Muscle layer of duodenum (tissue), 2 donors: ENCODE results near the gene KPNB1.

Source experiments
- H3K27ac ChIP-seq: one replicate; pipeline ENCODE4 v1.7.0; 2013; ENCODE audit warnings: mild to moderate bottlenecking, low read length
- H3K27me3 ChIP-seq: one replicate; pipeline ENCODE4 v1.7.0; 2013; ENCODE audit warnings: low read depth, mild to moderate bottlenecking, control low read depth, low read length
- H3K36me3 ChIP-seq, 2 donors: one replicate each; pipeline ENCODE4 v1.7.0; 2013; ENCODE audit warnings: low read length in 2 of 2, control low read depth in 1 of 2, mild to moderate bottlenecking in 1 of 2; ENCODE audit not compliant: insufficient read depth in 2 of 2, control insufficient read depth in 1 of 2
- H3K4me1 ChIP-seq, 2 donors: one replicate each; pipeline ENCODE4 v1.7.0; 2013; ENCODE audit warnings: low read length in 2 of 2, mild to moderate bottlenecking in 2 of 2, control low read depth in 1 of 2, moderate library complexity in 1 of 2; ENCODE audit not compliant: insufficient read depth in 2 of 2, control insufficient read depth in 1 of 2
- H3K4me3 ChIP-seq, 2 donors: one replicate each; pipeline ENCODE4 v1.7.0; 2013; ENCODE audit warnings: low read length in 2 of 2, low read depth in 1 of 2, mild to moderate bottlenecking in 1 of 2
- H3K9me3 ChIP-seq, 2 donors: one replicate each; pipeline ENCODE4 v1.7.0; 2013; ENCODE audit warnings: low read length in 2 of 2, control low read depth in 1 of 2, mild to moderate bottlenecking in 1 of 2; ENCODE audit not compliant: control insufficient read depth in 1 of 2
- donor health status: healthy.

The KPNB1 gene

DNA sequence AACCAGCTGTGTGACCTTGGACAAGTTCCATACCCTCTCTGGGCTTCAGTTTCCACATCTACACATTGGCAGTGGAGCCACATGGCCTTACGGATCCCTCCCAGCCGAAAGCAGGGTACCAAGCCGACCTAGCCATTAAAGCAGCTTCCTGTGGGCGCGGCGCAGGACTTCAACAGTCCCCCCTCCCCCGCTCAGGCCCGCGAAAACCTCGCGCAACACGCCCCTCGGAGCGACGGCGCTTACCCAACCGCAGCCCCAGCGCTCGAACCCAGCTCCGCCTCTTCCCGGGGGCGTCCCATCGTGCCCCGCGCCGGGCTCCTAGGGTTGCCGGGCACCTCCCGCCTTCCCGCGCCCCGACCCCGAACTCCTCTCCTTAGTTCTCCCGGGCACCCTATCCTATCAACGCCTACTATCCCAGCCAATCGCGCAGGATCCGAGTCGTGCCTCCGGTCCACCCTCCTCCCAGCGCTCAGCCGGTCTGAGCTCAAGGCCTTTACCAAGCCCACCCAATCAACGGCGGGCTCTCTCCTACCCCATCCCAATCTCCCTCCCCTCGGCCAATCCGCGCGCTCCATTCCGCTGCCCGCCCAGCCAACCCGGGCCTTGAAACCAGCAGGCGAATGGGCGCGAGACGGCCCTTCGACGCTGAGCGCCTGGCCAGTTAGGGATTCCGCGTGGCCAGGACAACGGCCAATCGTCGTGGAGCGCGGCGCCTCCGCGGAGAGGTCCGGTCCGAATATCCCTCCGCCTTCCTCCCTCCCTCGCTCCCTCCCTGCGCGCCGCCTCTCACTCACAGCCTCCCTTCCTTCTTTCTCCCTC lies at the start of gene KPNB1:
Gene KPNB1 (plus strand): TSS at position 767 of the 819 bp plus-strand sequence. CDS start 326 bp downstream, outside the sequence.
- H3K27me3 ChIP-seq = no peaks in the 10 kb centered on the region
- peak within 1 kb of the TSS; percentile 84 for H3K4me3 ChIP-seq
- H3K36me3 ChIP-seq = peaks cover 14 to 26% of the 10 kb centered on the region in 2 donors
- no peaks in the 10 kb centered on the region for H3K9me3 ChIP-seq
- H3K27ac ChIP-seq = peak within 1 kb of the TSS; percentile 91
- peaks cover 4 to 28% of the 10 kb centered on the region in 2 donors for H3K4me1 ChIP-seq

DNA sequence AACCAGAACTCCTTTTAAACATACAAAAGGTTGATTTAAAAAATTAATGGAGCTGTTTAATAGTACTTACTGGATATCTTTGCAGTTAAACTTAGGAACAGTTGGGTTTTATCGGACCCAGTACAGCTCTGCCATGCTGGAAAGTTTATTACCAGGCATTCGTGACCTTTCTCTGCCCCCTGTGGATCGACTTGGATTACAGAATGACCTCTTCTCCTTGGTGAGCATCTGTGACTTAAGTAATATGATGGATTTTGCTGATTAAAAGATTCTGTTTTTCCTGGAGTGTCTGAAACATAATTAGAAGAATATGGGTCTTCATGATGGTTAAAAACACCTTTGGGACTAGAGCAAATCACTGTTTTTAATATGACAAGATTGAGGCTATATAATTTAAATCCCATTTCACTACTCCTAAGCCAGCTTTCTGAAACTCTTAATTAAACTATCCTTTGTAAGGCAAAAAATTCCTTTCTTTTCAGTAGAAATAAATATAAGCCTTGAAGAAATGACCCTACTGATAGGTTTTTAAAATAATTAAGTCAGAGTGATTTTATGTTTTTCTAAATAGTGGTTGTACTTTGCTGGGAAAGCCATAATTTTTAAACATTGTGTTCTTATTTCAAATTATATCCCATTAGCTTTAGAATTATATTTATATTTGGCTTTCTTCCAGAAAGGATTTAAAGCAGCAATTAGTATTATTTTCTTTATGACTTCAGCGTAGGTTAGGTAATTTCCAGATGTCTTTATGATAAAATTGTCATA lies 45.7 kb upstream of the KPNB1 start:
- Histone ChIP-seq H3K9me3 (no peaks in the 10 kb centered on the region), H3K27me3 (no peaks in the 10 kb centered on the region), H3K27ac (no peak overlapping the region), H3K4me1 (peaks cover 4 to 15% of the 10 kb centered on the region in 2 donors), H3K36me3 (peaks cover 43 to 65% of the 10 kb centered on the region in 2 donors), H3K4me3 (no peak overlapping the region)

DNA sequence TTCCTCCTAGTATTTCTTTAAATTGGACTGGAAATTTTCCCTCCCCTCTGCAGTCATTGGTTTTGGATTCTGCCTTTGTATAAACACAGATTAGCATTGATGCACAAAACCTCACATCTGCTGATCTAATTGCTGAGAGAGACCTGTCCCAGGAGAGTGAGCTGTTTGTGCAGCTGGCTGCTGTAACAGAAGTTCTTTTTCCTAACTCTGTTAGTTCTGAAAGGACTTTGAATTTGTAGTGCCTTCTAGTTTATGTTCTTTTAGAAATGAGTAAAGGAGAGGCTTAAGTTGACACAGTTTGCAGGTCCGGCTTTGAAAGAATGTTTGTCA lies 45.2 kb upstream of the KPNB1 start:
- Histone ChIP-seq H3K4me3 (no peak overlapping the region), H3K9me3 (no peaks in the 10 kb centered on the region), H3K27me3 (no peaks in the 10 kb centered on the region), H3K36me3 (peaks cover 38 to 61% of the 10 kb centered on the region in 2 donors), H3K4me1 (peaks cover 4 to 15% of the 10 kb centered on the region in 2 donors), H3K27ac (no peak overlapping the region)

DNA sequence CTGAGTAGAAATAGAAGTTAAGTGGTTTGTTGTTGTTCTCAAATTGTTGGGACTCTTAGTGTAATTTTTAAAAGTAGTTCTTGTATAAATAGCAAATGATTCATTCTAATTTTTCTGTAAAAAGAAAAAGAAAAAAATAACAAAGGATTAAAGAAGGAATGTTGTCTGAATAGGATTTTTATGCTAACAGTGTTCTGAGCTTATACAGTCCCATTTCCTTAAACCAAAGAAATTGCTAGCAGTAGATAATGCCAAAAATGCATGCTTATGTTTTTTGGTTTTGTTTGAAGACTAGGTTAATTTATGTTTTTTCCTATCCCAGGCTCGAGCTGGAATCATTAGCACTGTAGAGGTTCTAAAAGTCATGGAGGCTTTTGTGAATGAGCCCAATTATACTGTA lies 44.7 kb upstream of the KPNB1 start:
- Histone ChIP-seq H3K36me3 (peaks cover 38 to 56% of the 10 kb centered on the region in 2 donors), H3K4me1 (peaks cover 4 to 15% of the 10 kb centered on the region in 2 donors), H3K27ac (no peak overlapping the region), H3K9me3 (no peaks in the 10 kb centered on the region), H3K4me3 (no peak overlapping the region), H3K27me3 (no peaks in the 10 kb centered on the region)

DNA sequence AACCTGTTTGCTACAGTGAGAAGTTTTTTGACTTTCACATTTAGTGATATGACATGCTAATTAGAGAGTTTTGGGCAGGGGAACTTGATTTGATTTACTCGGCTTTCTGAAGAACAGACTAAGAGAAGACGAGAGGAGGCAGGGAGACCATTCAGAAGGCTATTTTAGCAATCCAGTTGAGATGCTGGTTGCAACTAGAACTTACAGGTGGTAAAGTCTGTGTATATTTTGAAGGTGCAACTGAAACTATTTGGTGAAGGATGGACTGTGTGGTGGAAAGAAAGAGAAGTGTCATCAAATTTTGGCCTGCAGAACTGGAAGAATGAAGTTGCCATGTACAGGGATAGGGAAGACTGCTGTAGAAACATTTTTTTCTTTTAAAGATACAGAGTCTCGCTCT lies 42.2 kb upstream of the KPNB1 start:
- Histone ChIP-seq H3K27ac (no peak overlapping the region), H3K4me3 (no peak overlapping the region), H3K36me3 (peaks cover 34 to 44% of the 10 kb centered on the region in 2 donors), H3K9me3 (no peaks in the 10 kb centered on the region), H3K27me3 (no peaks in the 10 kb centered on the region), H3K4me1 (peaks cover 4 to 15% of the 10 kb centered on the region in 2 donors)

DNA sequence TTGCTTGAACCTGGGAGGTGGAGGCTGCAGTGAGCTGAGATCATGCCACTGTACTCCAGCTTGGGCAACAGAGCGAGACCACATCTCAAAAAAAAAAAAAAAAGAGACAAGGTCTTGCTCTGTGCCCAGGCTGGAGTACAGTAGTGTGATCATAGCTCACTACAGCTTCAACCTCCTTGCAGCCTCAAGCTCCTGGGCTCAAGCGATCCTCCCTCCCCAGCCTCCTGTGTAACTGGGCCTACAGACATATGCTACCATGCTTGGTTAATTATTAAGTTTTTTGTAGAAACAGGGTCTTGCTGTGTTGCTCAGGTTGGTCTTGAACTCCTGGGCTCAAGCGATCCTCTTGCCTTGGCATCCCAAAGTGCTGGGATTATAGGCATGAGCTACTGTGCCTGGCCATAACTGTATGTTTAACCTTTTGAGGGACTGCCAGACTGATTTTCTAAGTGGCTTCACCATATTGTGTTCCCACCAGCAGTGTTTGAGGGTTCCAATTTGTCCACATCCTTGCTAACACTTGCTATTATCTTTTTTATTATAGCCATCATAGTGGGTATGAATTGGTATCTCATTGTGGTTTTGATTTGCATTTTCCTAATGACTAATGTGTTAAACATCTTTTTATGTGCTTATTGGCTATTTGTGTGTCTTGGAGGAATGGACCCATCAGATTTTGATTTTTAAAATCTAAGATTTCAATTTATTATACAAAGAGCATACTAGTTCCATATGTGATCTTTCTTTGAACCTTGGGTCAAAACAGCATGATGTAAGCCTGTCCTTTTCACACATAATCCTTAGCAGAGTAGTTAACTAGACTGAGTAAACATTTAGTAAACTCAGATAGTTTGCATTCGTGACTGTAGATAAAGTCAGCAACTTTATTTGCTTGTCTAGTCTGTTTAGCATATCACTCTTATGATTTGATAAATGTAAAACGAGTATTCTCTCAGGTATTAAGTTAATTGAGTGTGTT lies 38.1 kb upstream of the KPNB1 start:
- Histone ChIP-seq H3K9me3 (no peaks in the 10 kb centered on the region), H3K27me3 (no peaks in the 10 kb centered on the region), H3K4me1 (peaks cover 0 to 3% of the 10 kb centered on the region in 2 donors), H3K4me3 (no peak overlapping the region), H3K36me3 (peaks cover 30 to 42% of the 10 kb centered on the region in 2 donors), H3K27ac (no peak overlapping the region)

DNA sequence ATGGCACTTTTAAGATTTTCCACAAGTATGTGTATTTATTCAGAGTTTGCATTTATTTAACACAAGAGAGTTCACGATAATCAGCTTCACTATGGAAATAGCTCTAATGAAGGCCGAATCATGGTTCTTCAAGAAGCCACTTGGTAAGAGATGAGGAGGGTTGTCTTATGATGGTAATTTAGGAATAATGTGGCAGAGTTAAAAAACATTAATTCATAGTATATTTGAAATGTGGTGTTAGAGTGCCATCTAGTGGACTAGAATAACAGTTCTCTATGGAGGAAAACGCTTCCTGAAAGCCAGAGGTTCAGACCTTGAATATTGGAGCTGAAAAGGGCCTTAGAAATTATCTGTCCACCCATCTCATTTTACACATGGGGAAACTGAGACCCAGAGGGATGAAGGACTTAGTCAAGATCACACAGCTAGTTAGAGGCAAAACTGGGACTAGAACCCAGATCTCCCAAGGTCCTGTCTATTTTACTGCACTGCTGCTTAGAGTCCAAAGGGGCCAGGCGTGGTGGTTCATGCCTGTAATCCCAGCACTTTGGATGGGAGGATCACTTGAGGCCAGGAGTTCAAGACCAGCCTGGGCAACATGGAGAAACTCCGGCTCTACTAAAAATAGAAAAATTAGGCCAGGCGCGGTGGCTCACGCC lies 33.8 kb upstream of the KPNB1 start:
- no peak overlapping the region for H3K27ac ChIP-seq

DNA sequence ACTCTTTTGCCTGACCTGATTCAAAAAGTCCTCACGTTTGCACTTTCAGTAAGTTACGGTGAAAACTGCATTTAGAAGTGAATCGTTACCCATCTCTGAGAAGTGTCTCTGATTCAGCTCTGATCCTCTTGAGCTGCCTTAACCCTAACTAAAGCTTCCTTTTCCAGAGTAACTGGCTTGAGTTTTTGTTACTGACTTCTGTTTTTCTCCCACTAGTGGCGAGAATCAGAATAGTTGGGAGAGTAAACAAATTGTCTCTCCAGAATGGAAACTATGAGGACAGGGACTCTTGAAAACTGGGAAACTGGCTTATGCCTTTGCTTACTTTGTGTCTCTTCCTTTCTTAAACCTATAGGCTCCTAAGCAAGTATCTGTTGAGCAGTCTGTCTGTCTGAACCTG lies 31.3 kb upstream of the KPNB1 start:
- no peaks in the 10 kb centered on the region for H3K9me3 ChIP-seq
- peaks cover 38 to 49% of the 10 kb centered on the region in 2 donors for H3K36me3 ChIP-seq
- no peaks in the 10 kb centered on the region for H3K27me3 ChIP-seq
- H3K4me1 ChIP-seq = peaks cover 8 to 37% of the 10 kb centered on the region in 2 donors
- peak overlapping the region; percentile 19 for H3K27ac ChIP-seq
- H3K4me3 ChIP-seq = no peak overlapping the region

More for the DNA sequence above, 33.8 kb upstream of the KPNB1 start:
- Histone ChIP-seq H3K27me3 (no peaks in the 10 kb centered on the region), H3K4me3 (no peak overlapping the region), H3K36me3 (peaks cover 48 to 50% of the 10 kb centered on the region in 2 donors), H3K9me3 (no peaks in the 10 kb centered on the region), H3K4me1 (peaks cover 0 to 18% of the 10 kb centered on the region in 2 donors)

DNA sequence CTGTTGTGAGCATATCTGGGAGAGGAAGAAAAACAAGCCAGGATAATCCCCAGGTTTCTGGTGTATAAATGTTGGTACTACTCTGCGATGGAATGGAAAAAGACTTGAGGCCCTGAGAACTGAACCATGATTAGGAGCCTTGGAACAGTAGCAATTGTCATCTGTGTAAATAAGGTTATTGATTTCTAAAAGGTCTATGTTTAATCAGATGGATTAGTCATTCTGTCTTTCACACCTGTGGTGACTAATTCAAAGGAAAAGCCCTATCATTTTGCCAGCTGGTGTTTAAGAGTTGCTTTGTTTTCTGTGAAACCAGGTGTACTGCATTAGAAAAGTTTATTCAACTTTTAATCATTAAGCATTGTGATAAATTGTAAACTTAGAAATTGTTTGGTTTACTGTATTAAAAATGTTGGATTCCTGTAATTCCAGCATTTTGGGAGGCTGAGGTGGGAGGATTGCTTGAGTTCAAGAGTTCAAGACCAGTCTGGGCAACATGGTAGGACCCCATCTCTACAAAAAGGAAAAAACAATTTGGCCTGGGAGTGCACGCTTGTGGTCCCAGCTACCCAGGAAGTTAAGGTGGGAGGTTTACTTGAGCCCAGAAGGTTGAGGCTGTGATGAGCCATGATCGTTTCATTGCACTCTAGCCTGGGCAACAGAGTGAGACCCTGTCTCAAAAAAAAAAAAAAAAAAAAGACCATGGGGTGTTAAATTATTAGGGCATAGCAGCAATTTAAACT lies 29.0 kb upstream of the KPNB1 start:
- H3K27ac ChIP-seq = peak overlapping the region; percentile 78
- H3K4me1 ChIP-seq = peaks cover 8 to 36% of the 10 kb centered on the region in 2 donors
- peaks cover 27 to 39% of the 10 kb centered on the region in 2 donors for H3K36me3 ChIP-seq
- H3K27me3 ChIP-seq = no peaks in the 10 kb centered on the region
- no peak overlapping the region for H3K4me3 ChIP-seq
- H3K9me3 ChIP-seq = no peaks in the 10 kb centered on the region
